HG03280 (cell line): ENCODE measurements around the gene GABRR2.

Experiments used
- ATAC-seq: cut with Tn5 transposase; IDR thresholded peaks from one replicate; pipeline ENCODE4 v1.9.1; 2021; ENCODE audit warnings: mild to moderate bottlenecking, moderate library complexity; ENCODE audit not compliant: unreplicated experiment

Gene GABRR2

GRCh38 chr6:89315249-89315885, at the start of gene GABRR2:
GABRR2 (minus strand) TSS chr6:89315299; CDS start chr6:89315165, 134 bp downstream.
- ATAC-seq: no peak

- ATAC-seq: no peak
Observed at GRCh38 chr6:89364586-89364985, 49.5 kb upstream of the GABRR2 start.

DNA sequence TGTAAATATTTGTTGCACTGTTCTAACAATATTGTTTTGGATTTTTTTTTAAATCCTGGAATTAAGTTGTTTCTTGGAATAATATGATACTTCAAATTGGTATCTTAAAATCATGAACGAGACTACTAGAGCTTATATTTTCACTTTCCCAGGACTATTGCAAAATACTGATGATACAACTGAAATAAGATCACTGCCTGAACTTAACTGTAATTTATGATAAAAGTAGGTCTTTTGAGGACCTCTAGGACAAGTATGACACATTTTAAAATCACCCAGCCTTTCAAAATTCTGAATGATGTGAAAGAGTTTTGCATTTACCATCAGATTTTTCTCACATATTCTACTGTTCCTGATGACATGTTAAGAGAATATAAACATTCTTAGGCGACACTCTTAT, 46.1 kb upstream of the GABRR2 start:
- no peak for ATAC-seq

- ATAC-seq: peak; percentile 46
Observed at GRCh38 chr6:89360415-89360999, 45.4 kb upstream of the GABRR2 start.

DNA sequence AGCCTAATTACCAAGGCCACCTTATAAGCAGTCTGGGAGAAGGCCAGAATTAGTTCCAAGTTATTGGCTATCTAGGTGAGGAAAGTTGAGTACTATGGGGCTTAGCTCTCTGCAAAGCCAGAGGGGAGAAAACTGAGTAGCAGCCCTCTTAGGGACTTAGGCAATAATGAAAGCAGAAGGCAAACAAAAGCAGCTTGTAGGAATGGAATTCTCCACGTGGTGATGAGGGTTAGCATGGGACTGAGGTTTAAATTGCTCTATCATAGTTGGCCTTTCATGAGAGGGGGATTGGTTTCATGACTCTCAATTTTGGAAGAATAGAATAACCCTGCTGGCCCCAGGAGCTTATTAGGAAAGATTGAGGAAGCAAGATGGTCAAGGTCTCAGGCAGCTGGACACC, 44.5 kb upstream of the GABRR2 start:
- no peak for ATAC-seq

- peak; percentile 50 for ATAC-seq
Observed at GRCh38 chr6:89357390-89357789, 42.3 kb upstream of the GABRR2 start.

- ATAC-seq: no peak
Observed at GRCh38 chr6:89356642-89357170, 41.6 kb upstream of the GABRR2 start.

DNA sequence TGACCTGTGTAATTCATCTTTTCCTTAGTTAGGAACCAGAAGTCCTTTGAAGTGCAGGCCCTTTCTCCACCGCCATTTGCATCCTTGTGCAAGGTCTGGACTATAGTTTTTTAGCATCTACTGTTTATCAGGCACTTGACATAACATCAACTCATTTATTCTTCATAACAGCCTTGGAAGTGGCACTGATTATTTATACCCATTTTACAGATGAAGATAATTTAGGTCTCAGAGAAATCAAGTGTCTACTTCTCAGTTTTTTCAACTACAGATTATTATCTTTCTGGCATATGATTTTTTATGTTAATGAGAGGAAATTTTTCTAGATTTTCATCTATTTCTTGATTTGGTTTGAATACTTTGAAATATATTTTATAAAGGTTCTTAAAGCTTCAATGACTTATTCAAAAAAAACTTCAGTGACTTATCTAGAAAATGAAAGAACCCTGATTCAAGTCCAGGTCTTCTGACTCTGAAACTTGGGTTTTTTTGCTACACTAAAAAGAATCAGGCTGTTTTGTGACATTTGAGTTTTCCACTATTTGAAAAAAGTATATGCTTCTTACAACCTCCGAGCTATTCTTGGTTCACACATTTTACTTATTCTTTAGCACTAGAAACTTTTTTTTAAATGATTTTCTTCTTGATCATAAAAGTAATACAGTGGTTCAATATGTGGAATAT, 40.6 kb upstream of the GABRR2 start:
- no peak for ATAC-seq

- peak; percentile 21 for ATAC-seq
Observed at GRCh38 chr6:89353702-89354392, 38.7 kb upstream of the GABRR2 start.

GRCh38 chr6:89353118-89353556, 38.0 kb upstream of the GABRR2 start:
- ATAC-seq: no peak

DNA sequence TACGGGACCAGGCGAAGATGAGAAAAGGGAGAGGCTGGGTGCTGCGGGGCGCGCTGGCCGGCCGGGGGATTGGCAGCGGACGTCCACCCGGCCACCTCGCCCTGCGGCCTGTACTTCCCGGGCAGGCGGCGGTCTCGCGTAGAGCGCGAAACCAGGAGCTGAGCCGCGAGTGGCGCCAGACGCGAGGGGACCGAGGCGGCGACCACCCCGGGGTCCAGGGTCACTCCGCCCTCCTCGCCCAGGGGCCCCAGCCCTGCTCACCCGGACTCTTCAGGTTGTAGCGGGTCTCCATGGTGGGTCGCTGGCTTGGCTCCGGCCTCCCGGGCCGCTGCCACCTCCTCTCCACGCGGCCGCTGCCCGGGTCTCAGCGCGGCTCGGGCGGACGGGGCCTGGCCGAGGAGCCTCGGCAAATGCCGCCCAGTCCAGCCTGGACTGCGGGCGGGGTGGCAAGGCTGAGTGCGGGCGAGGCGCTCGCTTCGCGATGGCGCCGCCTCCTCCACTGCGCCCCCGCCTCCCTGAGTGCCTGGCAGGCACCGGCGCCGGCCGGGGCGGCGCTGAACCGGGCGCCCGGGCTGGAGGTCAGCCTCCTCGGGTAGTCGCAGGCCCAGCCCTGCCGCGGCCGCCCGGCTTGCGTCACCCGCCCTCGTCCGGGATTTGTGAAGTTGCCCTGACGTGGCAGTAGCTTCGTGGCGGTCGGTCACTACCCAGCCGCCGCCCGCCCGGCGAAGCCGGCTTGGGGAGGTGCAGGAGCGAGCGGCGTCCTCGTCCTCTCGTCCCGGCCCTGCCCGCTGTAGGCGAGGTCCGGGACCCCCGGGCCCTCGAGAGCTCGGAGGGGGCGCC, 37.4 kb upstream of the GABRR2 start, which contains the start of gene UBE2J1:
Gene UBE2J1, minus strand, starts transcription at position 445 of the 840 bp plus-strand sequence. Its CDS starts 153 bp downstream, at position 292.
- ATAC-seq: peak; percentile 43

DNA sequence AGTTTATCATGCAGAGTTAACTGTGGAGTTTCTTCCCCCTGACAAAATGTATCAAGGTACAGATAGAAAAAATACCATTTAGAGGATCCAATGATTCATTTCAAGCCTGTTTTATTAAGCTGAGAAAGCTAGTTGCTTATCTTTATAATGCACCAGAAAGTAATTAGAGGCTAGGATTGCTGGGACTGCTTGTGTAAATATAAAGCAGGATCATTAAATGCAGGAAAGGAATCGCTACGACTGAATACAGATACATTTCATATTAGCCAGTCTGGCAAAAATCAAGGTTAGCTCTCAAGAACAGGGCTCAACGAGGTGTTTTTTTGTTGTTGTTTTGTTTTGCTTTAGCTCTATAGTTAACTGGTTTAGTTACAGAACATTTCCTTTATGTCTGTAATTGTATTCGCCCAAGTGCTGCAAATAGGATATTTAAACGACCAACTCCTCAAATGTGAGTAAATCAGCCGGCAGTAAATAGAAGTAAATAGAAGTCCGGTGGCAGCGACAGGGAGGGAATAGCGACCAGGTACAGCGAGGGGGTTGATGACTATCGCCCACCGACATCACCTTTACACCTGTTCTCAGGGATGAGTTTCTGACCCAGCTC, 36.7 kb upstream of the GABRR2 start:
- no peak for ATAC-seq

GRCh38 chr6:89350281-89350966, 35.3 kb upstream of the GABRR2 start:
- no peak for ATAC-seq

DNA sequence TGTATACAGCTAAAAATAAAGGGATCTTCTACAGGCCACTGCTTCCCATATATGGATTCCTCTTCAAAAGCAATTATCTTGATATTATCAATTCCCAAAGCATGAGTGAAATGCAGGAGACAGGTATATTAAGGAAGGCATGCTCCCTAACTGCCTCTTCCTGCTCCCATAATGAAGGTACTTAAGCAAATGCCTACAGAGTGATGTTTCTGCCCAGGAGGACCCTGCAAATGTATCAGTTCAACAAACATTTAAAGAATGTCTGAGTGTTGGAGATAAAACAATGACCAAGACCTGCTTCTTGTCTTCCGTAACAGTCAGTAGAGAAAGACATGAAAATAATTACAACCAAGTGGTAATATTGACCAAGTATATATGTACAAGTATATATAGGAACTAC, 33.3 kb upstream of the GABRR2 start:
- no peak for ATAC-seq

GRCh38 chr6:89347825-89348224, 32.7 kb upstream of the GABRR2 start:
- no peak for ATAC-seq

GRCh38 chr6:89346433-89346832, 31.3 kb upstream of the GABRR2 start:
- no peak for ATAC-seq

GRCh38 chr6:89339565-89339964, 24.5 kb upstream of the GABRR2 start:
- ATAC-seq: no peak

DNA sequence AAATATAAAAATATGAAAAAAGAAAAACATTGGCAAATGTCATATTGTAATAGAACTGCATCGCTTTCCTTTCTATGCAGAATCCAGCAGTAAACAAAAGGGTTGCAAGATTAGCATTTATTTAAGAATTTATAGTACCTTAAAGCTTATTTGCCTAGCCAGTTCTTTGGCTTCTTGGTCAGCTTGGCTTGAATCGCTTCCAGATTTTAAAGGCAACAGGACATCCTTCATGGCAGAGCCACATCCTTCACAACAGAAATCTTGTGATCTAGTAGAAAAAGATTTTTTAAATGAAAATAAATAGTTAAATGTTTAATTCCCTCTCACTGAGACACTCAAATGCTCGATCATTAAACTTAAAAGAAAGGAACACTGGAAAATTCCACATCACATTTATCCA, 20.1 kb upstream of the GABRR2 start:
- no peak for ATAC-seq

DNA sequence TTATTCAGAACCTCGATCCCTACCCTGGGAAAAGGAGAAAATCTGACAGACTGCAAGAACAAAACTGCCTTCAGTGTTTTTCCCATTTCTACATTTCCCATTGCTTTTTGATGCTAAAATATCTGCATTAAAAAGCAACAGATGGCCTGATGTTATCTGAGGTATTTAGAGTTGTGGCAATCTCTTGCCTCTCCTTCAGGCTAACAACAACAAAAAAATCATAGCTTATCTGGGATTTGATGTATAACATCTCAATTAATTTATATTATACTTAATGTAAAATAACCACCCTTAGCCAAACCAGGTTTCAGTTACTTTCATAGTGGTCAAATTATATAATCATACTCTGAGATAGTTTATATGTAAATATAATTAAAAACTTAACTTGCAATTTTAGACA, 15.8 kb upstream of the GABRR2 start:
- no peak for ATAC-seq
